Prostate gland (tissue), 2 donors: Measurements from ENCODE around the gene UNC79. TPM values are rescaled to one million over a fixed set of nuclear protein-coding genes. Genes with fewer than 3 reads are reported as not detected.

Source experiments
- DNase-seq: peaks from one replicate; pipeline ENCODE4 v3.0.0-alpha.2; 2019; ENCODE audit warnings: low spot score
- H3K27ac ChIP-seq, 2 donors: fragments of 200-600 bp; sonication (generic); 2 replicates each; pipeline ENCODE4 v1.5.1; 2017 to 2019
- H3K27me3 ChIP-seq: fragments of 200-600 bp; sonication (generic); replicated peaks from 2 replicates; pipeline ENCODE4 v1.5.1; 2019; ENCODE audit not compliant: insufficient read depth
- H3K36me3 ChIP-seq, 2 donors: fragments of 200-600 bp; sonication (generic); 1 replicate in 1 of 2; 2 replicates in 1 of 2; pipeline versions ENCODE4 v1.5.1 to v1.8.1; 2017 to 2019
- H3K4me1 ChIP-seq: fragments of 200-600 bp; sonication (generic); replicated peaks from 2 replicates; pipeline ENCODE4 v1.5.1; 2019
- H3K4me3 ChIP-seq, 2 donors: fragments of 200-600 bp; sonication (generic); 2 replicates each; pipeline ENCODE4 v1.5.1; 2017 to 2019
- H3K9me3 ChIP-seq: fragments of 200-600 bp; sonication (generic); 2 replicates; pipeline ENCODE4 v1.5.1; 2017
- CTCF ChIP-seq, 4 experiments: fragments of 200-600 bp in 2 of 4; fragments of 450-650 bp in 2 of 4; sonication (generic) in 2 of 4; IDR thresholded peaks; 1 replicate in 3 of 4; 2 replicates in 1 of 4; pipeline ENCODE4 v1.5.1; 2016 to 2019; ENCODE audit warnings: antibody characterized with exemption in 4 of 4, mild to moderate bottlenecking in 2 of 4, moderate library complexity in 2 of 4
- POLR2A ChIP-seq: fragments of 450-650 bp; IDR thresholded peaks from one replicate; pipeline ENCODE4 v1.6.1; 2016; ENCODE audit warnings: antibody characterized with exemption, mild to moderate bottlenecking
- POLR2AphosphoS5 ChIP-seq: sonication (generic); formaldehyde crosslinking; IDR thresholded peaks from one replicate; pipeline ENCODE4 v1.6.1; 2017; ENCODE audit warnings: antibody characterized with exemption
- WGBS: methylation state at CpG from one replicate; pipeline ENCODE4 v1.1.5; 2018; 5-methylcytosine and 5-hydroxymethylcytosine counted together
- intact Hi-C: fragments of 100-400 bp; cut with DNase I; formaldehyde crosslinking; loops from one replicate; pipeline ENCODE4 v1.14.2; 2022
- total RNA-seq, 2 donors: library from RNA; depleted of rRNA; stranded (reverse); fragments of >200 nt; gene quantifications; one replicate each; pipeline ENCODE4 v1.1.0, GENCODE V29; 2016

UNC79 gene
- total RNA-seq, 2 donors from 2014 or later = 0.32 to 1.0 TPM

- H3K4me1 ChIP-seq = no peaks in the 10 kb centered on the region
- H3K27me3 ChIP-seq = no peaks in the 10 kb centered on the region
- no peak for DNase-seq
- no peak for TF ChIP-seq CTCF (IDR thresholded peaks at IDR 0.05)
- H3K27ac ChIP-seq = no peak overlapping the region
- H3K4me3 ChIP-seq = no peak overlapping the region
- H3K36me3 ChIP-seq = no peaks in the 10 kb centered on the region
- intact Hi-C loops = no loop called here
- 88% methylated on average over 16 of the region's 16 CpGs for WGBS
- no peaks in the 10 kb centered on the region for H3K9me3 ChIP-seq
Measured at GRCh38 chr14:93691042-93691780, 260.5 kb downstream of the UNC79 start.

DNA sequence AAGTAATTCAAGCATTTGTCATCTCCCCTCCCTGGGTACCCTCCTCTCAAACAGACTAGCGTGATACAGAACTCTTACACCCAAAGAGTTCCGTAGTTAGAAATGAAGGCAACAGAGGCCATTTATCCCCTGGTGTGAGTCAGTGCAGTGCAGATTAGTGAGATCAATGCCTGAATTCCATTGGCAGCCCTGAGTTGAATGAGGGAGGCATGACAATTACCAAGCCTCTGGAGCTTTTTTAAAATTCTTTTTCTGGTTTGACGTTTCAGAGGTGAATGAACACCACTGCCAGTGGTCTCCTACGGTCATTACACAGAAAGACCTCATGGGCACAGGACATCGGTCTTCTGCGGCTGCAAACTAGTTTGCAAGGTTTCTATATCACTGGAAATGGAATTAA lies 263.2 kb downstream of the UNC79 start:
- TF ChIP-seq POLR2A = no peak
- no peak for TF ChIP-seq POLR2AphosphoS5
- TF ChIP-seq CTCF (IDR thresholded peaks at IDR 0.05) = no peak
- H3K4me1 ChIP-seq = no peaks in the 10 kb centered on the region
- no peak overlapping the region for H3K4me3 ChIP-seq
- H3K9me3 ChIP-seq = no peaks in the 10 kb centered on the region
- intact Hi-C loops = no loop called here
- no peaks in the 10 kb centered on the region for H3K36me3 ChIP-seq
- H3K27me3 ChIP-seq = no peaks in the 10 kb centered on the region
- 64% methylated on average over 6 of the region's 6 CpGs for WGBS
- DNase-seq = no peak
- no peak overlapping the region for H3K27ac ChIP-seq

GRCh38 chr14:93700928-93701327 lies 270.2 kb downstream of the UNC79 start:
- Histone ChIP-seq H3K9me3 (no peaks in the 10 kb centered on the region), H3K4me3 (no peak overlapping the region), H3K4me1 (no peaks in the 10 kb centered on the region), H3K27me3 (no peaks in the 10 kb centered on the region), H3K36me3 (no peaks in the 10 kb centered on the region), H3K27ac (no peak overlapping the region)
- intact Hi-C loops = no loop called here
- DNase-seq = no peak
- TF ChIP-seq CTCF (IDR thresholded peaks at IDR 0.05) (no peak), POLR2AphosphoS5 (no peak), POLR2A (no peak)

- H3K27me3 ChIP-seq = no peaks in the 10 kb centered on the region
- no peak for DNase-seq
- H3K4me3 ChIP-seq = no peak overlapping the region
- no peak for TF ChIP-seq POLR2AphosphoS5
- TF ChIP-seq POLR2A = no peak
- no peak for TF ChIP-seq CTCF (IDR thresholded peaks at IDR 0.05)
- H3K27ac ChIP-seq = no peak overlapping the region
- intact Hi-C loops = no loop called here
- H3K4me1 ChIP-seq = no peaks in the 10 kb centered on the region
- WGBS = 93% methylated on average over 2 of the region's 2 CpGs
- no peaks in the 10 kb centered on the region for H3K9me3 ChIP-seq
- no peaks in the 10 kb centered on the region for H3K36me3 ChIP-seq
Measured at GRCh38 chr14:93701562-93701961, 270.8 kb downstream of the UNC79 start.

GRCh38 chr14:93702946-93703345 lies 272.2 kb downstream of the UNC79 start:
- 89% methylated on average over 6 of the region's 6 CpGs for WGBS

More at GRCh38 chr14:93702946-93703345, 272.2 kb downstream of the UNC79 start:
- TF ChIP-seq CTCF (IDR thresholded peaks at IDR 0.05) (no peak), POLR2AphosphoS5 (no peak), POLR2A (no peak)
- Histone ChIP-seq H3K4me3 (no peak overlapping the region), H3K27ac (no peak overlapping the region), H3K9me3 (no peaks in the 10 kb centered on the region), H3K4me1 (no peaks in the 10 kb centered on the region), H3K27me3 (no peaks in the 10 kb centered on the region), H3K36me3 (no peaks in the 10 kb centered on the region)
- no peak for DNase-seq
- intact Hi-C loops = no loop called here
